Tibial artery (tissue), 4 donors: ENCODE results near the gene PAX5.

Source experiments
- DNase-seq, 2 donors: peaks; one replicate each; pipeline ENCODE4 v3.0.0-alpha.2; 2019
- H3K27ac ChIP-seq, 2 donors: fragments of 200-600 bp; sonication (generic) in 1 of 2; 1 replicate in 1 of 2; 2 replicates in 1 of 2; pipeline ENCODE4 v1.5.1; 2018 to 2019; ENCODE audit warnings: mild to moderate bottlenecking in 1 of 2
- H3K27me3 ChIP-seq, 2 donors: fragments of 200-600 bp; sonication (generic) in 1 of 2; one replicate each; pipeline versions ENCODE4 v1.5.1 to v1.6.0; 2016 to 2019
- H3K36me3 ChIP-seq, 3 donors: fragments of 200-600 bp; sonication (generic) in 2 of 3; one replicate each; pipeline ENCODE4 v1.5.1; 2016 to 2019; ENCODE audit warnings: mild to moderate bottlenecking in 2 of 3
- H3K4me1 ChIP-seq, 4 donors: fragments of 200-600 bp; sonication (generic) in 2 of 4; 1 replicate in 3 of 4; 2 replicates in 1 of 4; pipeline ENCODE4 v1.5.1; 2016 to 2019
- H3K4me3 ChIP-seq, 2 donors: fragments of 200-600 bp; sonication (generic) in 1 of 2; 1 replicate in 1 of 2; 2 replicates in 1 of 2; pipeline ENCODE4 v1.5.1; 2018 to 2019; ENCODE audit warnings: mild to moderate bottlenecking in 2 of 2
- H3K9me3 ChIP-seq, 3 donors: fragments of 200-600 bp; sonication (generic) in 1 of 3; one replicate each; pipeline ENCODE4 v1.5.1; 2016 to 2019
- CTCF ChIP-seq, 2 experiments: fragments of 200-600 bp in 1 of 2; fragments of 450-650 bp in 1 of 2; IDR thresholded peaks; one replicate each; pipeline ENCODE4 v1.5.1; 2017 to 2019; ENCODE audit warnings: antibody characterized with exemption in 2 of 2, mild to moderate bottlenecking in 1 of 2, moderate library complexity in 1 of 2
- intact Hi-C: fragments of 100-400 bp; cut with DNase I; formaldehyde crosslinking; loops from one replicate; pipeline ENCODE4 v1.15.0; 2023; ENCODE audit warnings: low total_unique reads

Gene PAX5

GRCh38 chr9:36845844-36846243, 188.2 kb downstream of the PAX5 start:
- no peak overlapping the region for H3K4me3 ChIP-seq
- TF ChIP-seq CTCF (IDR thresholded peaks at IDR 0.05): no peak
- peaks cover 0 to 32% of the 10 kb centered on the region in 2 donors for H3K27me3 ChIP-seq
- no peak for DNase-seq
- no peaks in the 10 kb centered on the region for H3K4me1 ChIP-seq
- no peak overlapping the region for H3K27ac ChIP-seq
- H3K36me3 ChIP-seq: no peaks in the 10 kb centered on the region
- no peaks in the 10 kb centered on the region for H3K9me3 ChIP-seq
- intact Hi-C loops: no loop called here

- Histone ChIP-seq H3K27me3 (peaks cover 0 to 36% of the 10 kb centered on the region in 2 donors), H3K9me3 (no peaks in the 10 kb centered on the region), H3K36me3 (no peaks in the 10 kb centered on the region), H3K4me3 (no peak overlapping the region), H3K27ac (no peak overlapping the region), H3K4me1 (no peaks in the 10 kb centered on the region)
- intact Hi-C loops: no loop called here
- no peak for DNase-seq
- no peak for TF ChIP-seq CTCF (IDR thresholded peaks at IDR 0.05)
These were observed 189.1 kb downstream of the PAX5 start for GRCh38 chr9:36844961-36845360.

- H3K27me3 ChIP-seq: peaks cover 0 to 36% of the 10 kb centered on the region in 2 donors
- H3K36me3 ChIP-seq: no peaks in the 10 kb centered on the region
- intact Hi-C loops: no loop called here
These were observed 190.1 kb downstream of the PAX5 start for GRCh38 chr9:36843964-36844363.

GRCh38 chr9:36842560-36843530, 191.2 kb downstream of the PAX5 start:
- no peak overlapping the region for H3K27ac ChIP-seq
- no peaks in the 10 kb centered on the region for H3K4me1 ChIP-seq
- intact Hi-C loops: no loop called here

More at GRCh38 chr9:36843964-36844363, 190.1 kb downstream of the PAX5 start:
- Histone ChIP-seq H3K9me3 (no peaks in the 10 kb centered on the region), H3K4me3 (no peak overlapping the region), H3K27ac (no peak overlapping the region), H3K4me1 (no peaks in the 10 kb centered on the region)
- no peak for TF ChIP-seq CTCF (IDR thresholded peaks at IDR 0.05)
- DNase-seq: no peak

GRCh38 chr9:36840898-36841536, 193.1 kb downstream of the PAX5 start:
- intact Hi-C loops: no loop called here
- H3K9me3 ChIP-seq: no peaks in the 10 kb centered on the region
- no peak overlapping the region for H3K4me3 ChIP-seq
- H3K4me1 ChIP-seq: no peaks in the 10 kb centered on the region
- no peaks in the 10 kb centered on the region for H3K36me3 ChIP-seq
- no peak overlapping the region for H3K27ac ChIP-seq
- DNase-seq: no peak
- peaks cover 0 to 7% of the 10 kb centered on the region in 2 donors for H3K27me3 ChIP-seq
- no peak for TF ChIP-seq CTCF (IDR thresholded peaks at IDR 0.05)

More at GRCh38 chr9:36842560-36843530, 191.2 kb downstream of the PAX5 start:
- DNase-seq: no peak
- H3K36me3 ChIP-seq: no peaks in the 10 kb centered on the region
- H3K27me3 ChIP-seq: peaks cover 0 to 25% of the 10 kb centered on the region in 2 donors
- H3K9me3 ChIP-seq: no peaks in the 10 kb centered on the region
- TF ChIP-seq CTCF (IDR thresholded peaks at IDR 0.05): no peak
- no peak overlapping the region for H3K4me3 ChIP-seq
